Cardiac fibroblast (primary cell): Measurements from ENCODE around the gene ZNF566.
A peak's percentile ranks its signal among the peaks of the same experiment; 100 is the strongest.
"Not testable (repeated sequence)": the region's sequence is repeated elsewhere in the genome, so short reads cannot be mapped to it uniquely, and the experiment has no call there.

Experiments used
- DNase-seq, 2 donors: peaks; one replicate each; pipeline versions ENCODE4 v3.0.0 to v3.0.0-alpha.2; 2010; ENCODE audit warnings: low read depth in 2 of 2
- H3K4me3 ChIP-seq, 2 donors: replicated peaks in 1 of 2; 1 replicate in 1 of 2; 2 replicates in 1 of 2; pipeline ENCODE4 v1.5.1; 2011; ENCODE audit warnings: low read depth in 2 of 2, low read length in 2 of 2, mild to moderate bottlenecking in 2 of 2, moderate library complexity in 1 of 2
- TF ChIP-seq, protein P1 (sequence below): IDR thresholded peaks from one replicate; pipeline ENCODE4 v1.5.1; 2011; ENCODE audit warnings: low read depth, mild to moderate bottlenecking, low read length, inconsistent platforms

The ZNF566 gene

DNA sequence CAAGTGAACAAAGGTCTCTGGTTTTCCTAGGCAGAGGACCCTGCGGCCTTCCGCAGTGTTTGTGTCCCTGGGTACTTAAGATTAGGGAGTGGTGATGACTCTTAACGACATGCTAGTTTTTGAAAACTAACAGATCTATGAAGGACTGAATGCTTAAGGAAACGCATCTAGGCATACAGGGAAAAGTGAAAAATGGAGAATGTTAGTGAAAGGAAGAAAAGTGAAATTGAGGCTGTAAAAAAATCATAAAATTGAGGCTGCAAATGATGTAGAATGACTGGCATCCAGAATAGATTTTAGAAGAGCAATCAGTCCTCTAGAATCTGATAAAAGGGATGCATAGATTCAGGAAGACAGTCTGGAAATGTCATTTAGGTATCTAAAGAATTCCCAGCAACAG is 35.3 kb upstream of the ZNF566 start:
- DNase-seq, result no peak
- TF ChIP-seq, protein P1, sequence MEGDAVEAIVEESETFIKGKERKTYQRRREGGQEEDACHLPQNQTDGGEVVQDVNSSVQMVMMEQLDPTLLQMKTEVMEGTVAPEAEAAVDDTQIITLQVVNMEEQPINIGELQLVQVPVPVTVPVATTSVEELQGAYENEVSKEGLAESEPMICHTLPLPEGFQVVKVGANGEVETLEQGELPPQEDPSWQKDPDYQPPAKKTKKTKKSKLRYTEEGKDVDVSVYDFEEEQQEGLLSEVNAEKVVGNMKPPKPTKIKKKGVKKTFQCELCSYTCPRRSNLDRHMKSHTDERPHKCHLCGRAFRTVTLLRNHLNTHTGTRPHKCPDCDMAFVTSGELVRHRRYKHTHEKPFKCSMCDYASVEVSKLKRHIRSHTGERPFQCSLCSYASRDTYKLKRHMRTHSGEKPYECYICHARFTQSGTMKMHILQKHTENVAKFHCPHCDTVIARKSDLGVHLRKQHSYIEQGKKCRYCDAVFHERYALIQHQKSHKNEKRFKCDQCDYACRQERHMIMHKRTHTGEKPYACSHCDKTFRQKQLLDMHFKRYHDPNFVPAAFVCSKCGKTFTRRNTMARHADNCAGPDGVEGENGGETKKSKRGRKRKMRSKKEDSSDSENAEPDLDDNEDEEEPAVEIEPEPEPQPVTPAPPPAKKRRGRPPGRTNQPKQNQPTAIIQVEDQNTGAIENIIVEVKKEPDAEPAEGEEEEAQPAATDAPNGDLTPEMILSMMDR, result no peak
- H3K4me3 ChIP-seq, result no peak overlapping the region

DNA sequence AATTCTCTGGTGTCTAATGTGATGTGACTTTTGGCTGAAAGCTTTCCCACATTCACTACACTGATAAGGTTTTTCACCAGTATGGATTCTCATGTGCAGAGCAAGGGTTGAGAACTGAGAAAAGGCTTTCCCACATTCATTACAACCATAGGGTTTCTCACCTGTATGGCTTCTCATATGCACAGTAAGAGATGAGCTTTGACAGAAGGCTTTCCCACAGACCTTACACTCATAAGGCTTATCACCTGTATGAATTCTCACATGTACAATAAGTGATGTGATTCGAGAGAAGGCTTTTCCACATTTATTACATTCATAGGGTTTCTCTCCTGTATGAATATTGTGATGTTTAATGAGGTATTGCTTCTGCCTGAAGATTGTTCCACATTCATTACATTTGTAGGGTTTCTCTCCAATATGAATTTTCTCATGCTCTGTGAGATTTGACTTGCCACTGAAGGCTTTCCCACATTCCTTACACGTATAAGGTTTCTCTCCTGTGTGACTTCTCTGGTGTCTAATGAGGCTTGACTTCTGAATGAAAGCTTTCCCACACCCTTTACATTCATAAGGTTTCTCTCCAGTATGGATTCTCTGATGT is 24.8 kb upstream of the ZNF566 start:
- no peak overlapping the region for H3K4me3 ChIP-seq
- DNase-seq, result peak in 1 of 2 donors; percentile 5
- TF ChIP-seq, protein P1, result no peak

DNA sequence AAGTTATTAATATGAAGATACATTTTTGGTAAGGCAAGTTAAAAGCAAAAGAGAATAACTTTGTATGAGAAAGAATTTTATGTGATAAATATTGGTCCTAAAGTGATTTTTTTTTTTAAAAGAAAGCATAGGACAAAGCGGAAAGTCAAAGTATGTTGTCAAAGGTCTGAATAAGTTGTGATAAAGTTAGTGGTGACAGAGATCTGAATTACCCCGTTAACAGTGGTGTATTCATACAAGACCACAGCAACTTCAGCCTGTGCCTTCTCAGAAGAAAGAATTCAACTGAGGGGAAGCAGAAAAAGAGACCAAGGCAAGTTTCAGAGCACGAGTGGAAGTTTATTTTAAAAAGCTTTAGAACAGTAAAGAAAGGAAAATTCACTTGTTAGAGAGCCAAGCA is 19.0 kb upstream of the ZNF566 start:
- DNase-seq, result no peak
- no peak overlapping the region for H3K4me3 ChIP-seq
- TF ChIP-seq, protein P1, result no peak

DNA sequence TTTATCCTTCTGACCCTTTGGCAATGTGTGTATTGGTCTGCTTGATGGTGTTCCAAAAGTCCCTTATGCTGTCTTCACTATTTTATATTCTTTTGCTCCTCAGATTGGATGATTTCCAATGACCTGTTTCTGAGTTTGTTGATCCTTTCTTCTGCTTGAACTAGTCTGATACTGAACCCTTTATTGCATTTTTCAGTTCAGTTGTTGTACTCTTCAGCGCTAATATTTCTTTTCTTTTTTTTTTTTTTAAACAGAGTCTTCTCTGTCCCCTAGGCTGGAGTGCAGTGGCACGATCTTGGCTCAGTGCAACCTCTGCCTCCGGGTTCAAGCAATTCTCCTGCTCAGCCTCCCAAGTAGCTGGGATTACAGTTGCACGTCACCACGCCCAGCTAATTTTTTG is 12.6 kb upstream of the ZNF566 start:
- DNase-seq, result no peak
- TF ChIP-seq, protein P1, result no peak
- no peak overlapping the region for H3K4me3 ChIP-seq

DNA sequence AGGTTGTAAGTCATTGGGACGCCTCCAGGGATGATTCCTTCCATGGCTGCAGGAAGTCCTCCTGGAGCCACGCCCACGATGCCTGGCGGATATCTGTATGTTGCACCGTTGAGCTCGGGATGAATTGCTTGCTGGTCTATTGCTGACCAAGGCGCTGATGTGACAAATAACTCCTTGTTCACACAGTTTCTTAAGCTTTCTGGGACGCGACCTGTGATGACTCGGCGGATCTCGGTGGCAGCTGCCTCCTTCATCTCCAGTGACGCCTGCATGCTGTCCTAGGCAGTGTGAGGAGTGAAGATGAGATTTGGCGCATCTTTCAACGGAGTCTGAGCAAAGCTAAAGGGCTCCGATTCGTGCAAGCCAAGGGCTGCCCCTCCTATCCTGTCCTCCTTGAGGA is 7.6 kb upstream of the ZNF566 start:
- no peak overlapping the region for H3K4me3 ChIP-seq
- TF ChIP-seq, protein P1, result no peak
- no peak for DNase-seq

DNA sequence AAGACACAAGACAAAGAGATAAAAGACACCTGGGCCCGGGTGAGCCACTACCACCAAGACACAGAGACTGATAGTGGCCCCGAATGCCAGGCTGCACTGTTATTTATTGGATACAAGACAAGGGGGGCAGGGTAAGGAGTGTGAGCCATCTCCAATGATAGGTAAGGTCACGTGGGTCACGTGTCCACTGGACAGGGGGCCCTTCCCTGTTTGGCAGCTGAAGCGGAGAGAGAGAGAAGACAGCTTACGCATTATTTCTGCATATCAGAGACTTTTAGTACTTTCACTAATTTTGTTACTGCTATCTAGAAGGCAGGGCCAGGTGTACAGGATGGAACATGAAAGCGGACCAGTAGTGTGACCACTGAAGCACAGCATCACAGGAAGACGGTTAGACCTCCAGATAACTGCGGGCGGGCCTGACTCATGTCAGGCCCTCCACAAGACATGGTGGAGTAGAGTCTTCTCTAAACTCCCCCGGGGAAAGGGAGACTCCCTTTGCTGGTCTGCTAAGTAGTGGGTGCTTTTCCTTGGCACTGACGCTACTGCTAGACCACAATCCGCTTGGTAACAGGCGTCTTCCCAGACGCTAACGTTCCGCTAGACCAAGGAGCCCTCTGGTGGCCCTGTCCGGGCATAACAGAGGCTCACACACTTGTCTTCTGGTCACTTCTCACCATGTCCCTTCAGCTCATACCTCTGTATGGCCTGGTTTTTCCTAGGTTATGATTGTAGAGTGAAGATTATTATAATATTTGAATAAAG is 3.5 kb upstream of the ZNF566 start:
- H3K4me3 ChIP-seq, result not testable (repeated sequence)
- TF ChIP-seq, protein P1, result peak; percentile 74
- peak; percentile 64 to 80 for DNase-seq

DNA sequence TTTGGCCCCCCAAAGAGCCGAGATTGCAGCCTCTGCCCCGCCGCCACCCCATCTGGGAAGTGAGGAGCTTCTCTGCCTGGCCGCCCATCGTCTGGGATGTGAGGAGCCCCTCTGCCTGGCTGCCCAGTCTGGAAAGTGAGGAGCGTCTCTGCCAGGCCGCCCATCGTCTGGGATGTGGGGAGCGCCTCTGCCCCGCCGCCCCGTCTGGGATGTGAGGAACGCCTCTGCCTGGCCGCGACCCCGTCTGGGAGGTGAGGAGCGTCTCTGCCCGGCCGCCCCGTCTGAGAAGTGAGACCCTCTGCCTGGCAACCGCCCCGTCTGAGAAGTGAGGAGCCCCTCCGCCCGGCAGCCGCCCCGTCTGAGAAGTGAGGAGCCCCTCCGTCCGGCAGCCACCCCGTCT is 1.5 kb upstream of the ZNF566 start:
- DNase-seq, H3K4me3 ChIP-seq: not testable (repeated sequence)
